Immature natural killer cell (primary cell): Measurements from ENCODE around the gene LEAP2. TPM values are rescaled to one million over a fixed set of nuclear protein-coding genes. Genes with fewer than 3 reads are reported as not detected.

Experiments used
- DNase-seq, 3 donors: peaks; one replicate each; pipeline ENCODE4 v3.0.0; 2022; ENCODE audit warnings: mixed read lengths in 1 of 3
- H3K27ac Mint-ChIP-seq, 6 donors: one replicate each; pipeline ENCODE4 v1.8.0; 2020; ENCODE audit warnings: mixed read lengths in 6 of 6, mild to moderate bottlenecking in 5 of 6, inconsistent platforms in 4 of 6, moderate library complexity in 3 of 6
- H3K27me3 Mint-ChIP-seq, 3 donors: one replicate each; pipeline ENCODE4 v1.8.0; 2020 to 2021; ENCODE audit warnings: low read depth in 3 of 3, mild to moderate bottlenecking in 3 of 3, mixed read lengths in 3 of 3, moderate library complexity in 3 of 3, inconsistent platforms in 1 of 3
- H3K36me3 Mint-ChIP-seq, 3 donors: one replicate each; pipeline ENCODE4 v1.8.0; 2020; ENCODE audit warnings: mixed read lengths in 3 of 3, inconsistent platforms in 2 of 3, mild to moderate bottlenecking in 2 of 3
- H3K4me1 Mint-ChIP-seq, 2 donors: one replicate each; pipeline ENCODE4 v1.8.0; 2020; ENCODE audit warnings: inconsistent platforms in 2 of 2, mild to moderate bottlenecking in 2 of 2, mixed read lengths in 2 of 2, moderate library complexity in 1 of 2
- H3K4me3 Mint-ChIP-seq, 5 donors: one replicate each; pipeline ENCODE4 v1.8.0; 2020; ENCODE audit warnings: mild to moderate bottlenecking in 5 of 5, mixed read lengths in 5 of 5, inconsistent platforms in 3 of 5, moderate library complexity in 3 of 5
- H3K9me3 Mint-ChIP-seq, 6 donors: one replicate each; pipeline ENCODE4 v1.8.0; 2020; ENCODE audit warnings: mild to moderate bottlenecking in 6 of 6, mixed read lengths in 6 of 6, inconsistent platforms in 4 of 6, moderate library complexity in 3 of 6
- polyA plus RNA-seq, 3 donors: library from polyadenylated mRNA; unstranded; fragments of 300-500 nt; fragmentation: Illumina TruSeq; gene quantifications; one replicate each; pipeline ENCODE4 v1.2.3, GENCODE V29; 2021

LEAP2 gene
- polyA plus RNA-seq, 3 donors from 2014 or later = 0.50 to 2.0 (median 0.54) TPM

DNA sequence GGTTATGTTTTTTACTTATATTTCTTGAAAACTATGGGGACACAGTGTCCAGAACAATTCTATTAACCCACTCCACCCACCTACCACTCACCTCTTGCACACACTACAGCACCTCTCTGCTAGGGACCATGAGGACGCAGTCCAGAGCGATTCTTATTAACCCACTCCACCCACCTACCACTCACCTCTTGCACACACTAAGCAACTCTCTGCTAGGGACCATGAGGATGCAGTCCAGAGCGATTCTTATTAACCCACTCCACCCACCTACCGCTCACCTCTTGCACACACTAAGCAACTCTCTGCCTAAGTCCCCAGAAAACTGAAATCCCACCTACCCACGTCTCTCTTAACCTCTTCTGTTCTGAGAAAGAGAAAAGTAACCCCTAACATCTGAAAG, 40.9 kb upstream of the LEAP2 start:
- Mint-ChIP-seq H3K9me3 (no peaks in the 10 kb centered on the region), H3K27me3 (peaks cover 2 to 3% (median 3%) of the 10 kb centered on the region in 3 donors), H3K4me1 (peaks cover 7 to 11% of the 10 kb centered on the region in 2 donors), H3K27ac (no peak overlapping the region), H3K4me3 (peak overlapping the region in 4 of 5 donors; percentile 15 to 48 (median 24)), H3K36me3 (peaks cover 0 to 3% (median 0%) of the 10 kb centered on the region in 3 donors)
- no peak for DNase-seq

DNA sequence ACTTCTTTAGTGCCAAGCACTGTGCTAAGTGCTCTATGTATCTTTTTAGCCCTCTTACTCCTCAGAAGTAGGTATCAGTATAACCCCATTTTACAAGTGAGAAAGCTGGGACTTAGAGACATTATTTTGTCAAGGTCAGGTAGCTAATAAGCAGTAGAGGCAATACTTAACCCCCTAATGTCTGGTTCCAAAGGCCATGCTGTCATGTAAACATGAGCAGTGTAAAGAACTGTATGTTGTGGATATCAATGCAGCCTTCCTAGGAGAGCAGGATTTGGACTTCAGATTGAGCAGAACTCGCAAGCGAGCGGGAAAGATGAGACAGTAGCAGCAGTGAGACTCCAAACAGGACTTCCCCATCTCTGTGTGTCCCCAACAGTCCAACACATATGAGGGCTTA, 39.4 kb upstream of the LEAP2 start:
- peaks cover 0 to 3% (median 3%) of the 10 kb centered on the region in 3 donors for H3K27me3 Mint-ChIP-seq
- peaks cover 6 to 10% of the 10 kb centered on the region in 2 donors for H3K4me1 Mint-ChIP-seq
- H3K4me3 Mint-ChIP-seq = no peak overlapping the region
- H3K27ac Mint-ChIP-seq = no peak overlapping the region
- no peak for DNase-seq
- H3K9me3 Mint-ChIP-seq = no peaks in the 10 kb centered on the region
- H3K36me3 Mint-ChIP-seq = peaks cover 0 to 3% (median 0%) of the 10 kb centered on the region in 3 donors

DNA sequence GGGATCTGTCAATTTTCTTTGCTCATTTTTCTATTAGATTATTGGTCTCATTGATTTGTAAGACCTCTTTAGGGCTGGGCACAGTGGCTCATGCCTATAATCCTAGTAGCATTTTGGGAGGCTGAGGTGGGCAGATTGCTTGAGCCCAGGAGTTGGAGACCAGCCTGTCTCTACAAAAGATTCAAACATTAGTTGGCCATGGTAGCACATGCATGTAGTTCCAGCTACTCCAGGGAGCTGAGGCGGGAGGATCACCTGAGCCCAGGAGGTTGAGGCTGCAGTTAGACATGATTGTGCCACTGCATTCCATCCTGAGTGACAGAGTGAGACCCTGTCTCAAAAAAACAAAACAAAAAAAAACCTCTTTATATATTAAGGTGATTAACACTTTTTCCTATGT, 36.6 kb upstream of the LEAP2 start:
- Mint-ChIP-seq H3K9me3 (no peaks in the 10 kb centered on the region), H3K27ac (no peak overlapping the region), H3K36me3 (no peaks in the 10 kb centered on the region), H3K27me3 (no peaks in the 10 kb centered on the region), H3K4me1 (no peaks in the 10 kb centered on the region), H3K4me3 (no peak overlapping the region)
- DNase-seq = no peak

DNA sequence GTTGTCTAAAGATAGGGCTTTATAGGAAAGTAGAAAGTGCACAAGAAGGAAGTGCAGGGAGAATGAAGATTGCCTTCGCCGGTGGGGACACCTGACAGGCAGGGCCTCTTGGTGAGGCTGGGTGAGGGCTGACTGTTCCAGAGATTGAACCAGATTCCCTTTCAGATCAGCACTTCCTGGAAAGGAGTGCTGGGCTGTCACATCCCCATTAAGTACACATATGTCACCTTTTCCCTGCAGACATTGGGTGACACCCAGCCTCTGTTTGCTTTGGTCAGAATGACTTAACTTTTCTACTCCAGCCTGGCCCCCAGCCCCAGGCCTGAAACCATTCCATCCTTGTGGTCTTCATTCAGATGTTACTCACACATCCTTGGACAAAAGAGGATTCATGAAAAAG, 35.6 kb upstream of the LEAP2 start:
- Mint-ChIP-seq H3K4me1 (no peaks in the 10 kb centered on the region), H3K27me3 (no peaks in the 10 kb centered on the region), H3K4me3 (no peak overlapping the region), H3K27ac (no peak overlapping the region), H3K9me3 (no peaks in the 10 kb centered on the region), H3K36me3 (no peaks in the 10 kb centered on the region)
- no peak for DNase-seq

DNA sequence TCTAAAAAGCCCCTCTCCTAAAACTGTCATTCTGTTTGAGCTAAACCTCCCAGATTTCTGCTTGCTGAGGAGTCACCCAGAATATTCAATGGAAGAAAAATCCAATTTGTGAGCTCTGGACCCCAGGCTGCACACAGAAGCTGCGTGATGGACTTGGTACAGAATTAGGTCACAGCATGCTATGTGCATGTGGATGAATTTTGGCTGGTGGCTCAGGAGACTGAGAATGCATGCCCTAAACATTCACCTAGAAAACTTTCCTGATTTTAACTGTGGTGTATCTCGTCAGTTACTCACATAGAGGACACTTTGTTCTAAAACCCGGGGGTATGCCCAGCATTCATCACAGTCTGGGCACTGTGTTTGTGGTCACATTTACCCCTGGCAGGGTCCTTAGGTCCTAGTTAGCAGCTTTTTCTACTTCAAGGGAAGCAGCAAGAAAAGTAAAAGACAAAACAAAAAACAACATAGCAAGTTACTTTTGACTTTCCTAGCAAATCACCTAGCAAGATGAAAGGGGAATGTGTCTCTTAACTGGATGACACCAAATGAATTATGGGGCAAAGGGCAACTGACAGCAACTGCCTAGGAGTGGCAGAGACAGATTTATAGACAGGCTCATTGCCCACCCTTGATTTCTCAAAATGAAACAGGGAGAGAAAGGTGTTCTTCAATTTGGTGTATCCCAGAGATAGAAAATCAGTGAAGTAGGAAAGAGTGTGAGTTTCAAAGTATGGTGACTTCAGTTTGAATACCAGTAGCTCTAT, 34.8 kb upstream of the LEAP2 start:
- Mint-ChIP-seq H3K9me3 (no peaks in the 10 kb centered on the region), H3K27me3 (no peaks in the 10 kb centered on the region), H3K36me3 (no peaks in the 10 kb centered on the region), H3K27ac (no peak overlapping the region), H3K4me3 (no peak overlapping the region), H3K4me1 (no peaks in the 10 kb centered on the region)
- DNase-seq = no peak

DNA sequence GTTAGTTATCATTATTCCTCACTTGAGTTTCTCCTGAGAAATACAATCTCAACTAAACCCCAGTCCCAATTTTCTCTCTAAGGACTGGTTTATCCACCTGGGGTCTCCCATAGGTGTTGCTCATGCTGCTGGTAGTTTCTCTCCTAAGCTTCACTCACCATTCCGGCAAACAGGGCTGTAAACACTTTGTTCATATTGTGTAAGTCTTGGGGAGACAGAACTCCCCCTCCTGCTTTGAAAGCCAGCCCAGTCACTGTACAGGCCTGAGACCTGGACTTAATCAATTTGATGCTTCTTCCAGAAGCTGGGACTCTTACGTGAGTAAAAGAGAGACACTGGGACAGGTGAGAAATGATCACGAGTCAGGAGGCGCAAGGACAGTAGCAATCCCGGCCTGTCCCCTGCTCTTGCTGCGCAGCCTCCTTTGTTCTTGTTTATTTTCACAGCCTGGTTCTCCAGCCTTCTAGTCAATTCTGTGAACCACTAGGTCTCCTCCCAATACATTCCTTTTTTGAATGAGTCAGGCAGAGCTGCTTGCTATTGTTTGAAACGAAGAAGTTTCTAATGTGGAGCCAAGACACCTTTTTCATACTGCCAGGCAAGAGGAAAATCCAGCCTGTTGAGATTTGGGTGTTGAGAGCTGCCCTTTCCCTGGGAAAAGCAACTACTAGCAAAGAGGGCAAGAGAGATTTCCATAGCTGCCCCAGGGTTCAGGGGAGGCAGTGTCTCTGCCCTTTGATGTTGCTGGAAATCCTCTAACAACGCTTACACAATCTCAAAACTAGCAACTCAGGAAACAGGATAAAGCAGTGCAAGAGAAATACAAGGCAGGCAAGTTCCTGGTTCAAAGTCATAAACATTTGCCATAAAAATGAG, 33.8 kb upstream of the LEAP2 start:
- Mint-ChIP-seq H3K9me3 (no peaks in the 10 kb centered on the region), H3K27me3 (no peaks in the 10 kb centered on the region), H3K4me3 (no peak overlapping the region), H3K36me3 (no peaks in the 10 kb centered on the region), H3K27ac (no peak overlapping the region), H3K4me1 (no peaks in the 10 kb centered on the region)
- no peak for DNase-seq

DNA sequence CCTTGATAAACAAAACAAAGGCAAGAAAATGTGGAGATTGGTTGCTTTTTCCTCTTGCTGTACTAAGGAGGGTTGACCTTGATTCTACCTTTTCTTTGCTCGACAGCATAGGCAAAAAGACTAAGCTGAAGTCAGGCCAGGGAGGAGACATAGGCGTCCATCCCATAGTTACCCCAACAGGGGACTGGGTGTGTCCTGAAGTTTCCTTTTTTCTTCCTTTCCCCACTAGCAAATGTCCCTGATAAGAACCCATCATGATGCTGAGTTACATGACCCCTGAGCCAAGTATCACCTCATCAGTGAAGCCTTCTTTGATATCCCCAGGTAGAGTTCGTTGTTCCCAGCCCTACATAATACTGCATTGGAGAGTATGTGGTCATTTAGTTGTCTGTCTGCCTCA, 33.2 kb upstream of the LEAP2 start:
- Mint-ChIP-seq H3K27ac (no peak overlapping the region), H3K27me3 (no peaks in the 10 kb centered on the region), H3K4me1 (no peaks in the 10 kb centered on the region), H3K36me3 (no peaks in the 10 kb centered on the region), H3K4me3 (no peak overlapping the region), H3K9me3 (no peaks in the 10 kb centered on the region)
- no peak for DNase-seq

DNA sequence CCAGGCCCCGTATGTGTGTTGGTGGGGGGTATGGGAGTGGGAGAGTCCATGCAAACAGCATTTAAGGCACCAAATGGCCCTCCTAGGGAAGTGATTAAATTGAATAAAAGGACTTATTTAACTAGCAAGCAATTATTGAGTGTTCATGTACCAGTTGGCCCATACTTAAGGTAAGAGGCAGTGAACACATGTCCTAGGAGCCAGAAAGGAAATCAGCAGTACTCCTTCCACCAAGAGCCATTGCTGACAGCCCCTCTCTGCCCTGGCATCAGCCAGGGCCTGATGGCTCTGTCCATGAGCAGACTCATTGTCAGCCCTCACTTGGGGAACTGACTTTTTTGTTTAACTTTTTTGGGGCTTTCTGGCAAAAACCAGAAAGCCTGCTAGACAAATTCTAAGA, 32.6 kb upstream of the LEAP2 start:
- Mint-ChIP-seq H3K27me3 (no peaks in the 10 kb centered on the region), H3K9me3 (no peaks in the 10 kb centered on the region), H3K4me3 (no peak overlapping the region), H3K36me3 (no peaks in the 10 kb centered on the region), H3K27ac (no peak overlapping the region), H3K4me1 (no peaks in the 10 kb centered on the region)
- DNase-seq = no peak

DNA sequence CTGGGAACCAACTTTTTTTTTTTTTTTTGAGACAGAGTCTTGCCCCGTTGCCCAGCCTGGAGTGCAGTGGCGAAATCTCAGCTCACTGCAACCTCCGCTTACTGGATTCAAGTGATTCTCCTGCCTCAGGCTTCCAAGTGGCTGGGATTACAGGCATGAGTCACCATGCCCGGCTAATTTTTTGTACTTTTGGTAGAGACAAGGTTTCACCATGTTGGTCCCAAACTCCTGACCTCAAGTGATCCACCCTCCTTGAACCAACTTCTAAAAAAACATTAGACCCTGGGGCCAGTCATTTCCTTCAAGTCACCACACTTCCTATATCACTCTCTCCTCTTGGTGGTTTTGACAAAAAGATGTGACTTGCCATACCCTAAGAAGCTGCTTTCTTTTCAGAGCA, 32.2 kb upstream of the LEAP2 start:
- no peak for DNase-seq
- H3K4me3 Mint-ChIP-seq = no peak overlapping the region
- no peaks in the 10 kb centered on the region for H3K36me3 Mint-ChIP-seq
- no peaks in the 10 kb centered on the region for H3K27me3 Mint-ChIP-seq
- no peak overlapping the region for H3K27ac Mint-ChIP-seq
- no peaks in the 10 kb centered on the region for H3K4me1 Mint-ChIP-seq
- H3K9me3 Mint-ChIP-seq = no peaks in the 10 kb centered on the region

DNA sequence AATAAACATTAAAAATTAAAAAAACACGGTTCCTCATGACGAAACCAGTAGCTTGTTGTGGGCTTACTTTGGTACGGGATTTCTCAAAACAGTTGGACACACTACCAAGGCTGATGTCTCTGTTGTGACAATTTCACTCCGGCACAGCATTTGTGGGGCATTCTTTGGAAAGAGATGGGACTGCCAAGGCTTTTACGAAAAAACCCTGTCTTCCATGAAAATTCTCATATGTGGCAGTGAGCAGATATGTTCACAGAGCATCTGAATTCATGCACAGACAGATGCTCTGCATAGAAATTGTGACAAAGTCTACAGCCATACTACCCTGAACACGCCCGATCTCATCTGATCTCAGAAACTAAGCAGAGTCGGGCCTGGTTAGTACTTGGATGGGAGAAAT, 25.2 kb upstream of the LEAP2 start:
- Mint-ChIP-seq H3K27me3 (no peaks in the 10 kb centered on the region), H3K36me3 (no peaks in the 10 kb centered on the region), H3K4me1 (no peaks in the 10 kb centered on the region), H3K9me3 (no peaks in the 10 kb centered on the region), H3K4me3 (no peak overlapping the region), H3K27ac (no peak overlapping the region)
- DNase-seq = no peak

DNA sequence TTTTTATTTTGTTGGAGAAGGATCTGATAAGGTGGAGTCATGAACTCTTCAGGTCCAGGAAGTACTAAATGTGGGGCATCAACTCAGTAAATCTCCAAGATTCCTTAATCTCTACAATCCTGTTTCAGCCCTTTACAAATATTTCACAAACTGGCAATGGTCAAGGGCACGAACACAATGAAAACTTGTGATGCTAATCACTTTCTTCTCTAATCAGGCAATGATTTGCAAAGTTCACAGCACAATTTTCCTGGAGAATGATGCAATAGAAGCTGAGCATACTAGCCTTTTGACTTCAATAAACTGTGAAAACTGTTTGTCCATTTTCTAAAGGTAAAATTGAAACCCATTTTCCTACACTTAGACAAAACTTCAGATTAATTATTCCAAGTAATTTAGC, 24.1 kb upstream of the LEAP2 start:
- Mint-ChIP-seq H3K4me1 (no peaks in the 10 kb centered on the region), H3K36me3 (no peaks in the 10 kb centered on the region), H3K4me3 (no peak overlapping the region), H3K27me3 (no peaks in the 10 kb centered on the region), H3K9me3 (no peaks in the 10 kb centered on the region), H3K27ac (no peak overlapping the region)
- no peak for DNase-seq

DNA sequence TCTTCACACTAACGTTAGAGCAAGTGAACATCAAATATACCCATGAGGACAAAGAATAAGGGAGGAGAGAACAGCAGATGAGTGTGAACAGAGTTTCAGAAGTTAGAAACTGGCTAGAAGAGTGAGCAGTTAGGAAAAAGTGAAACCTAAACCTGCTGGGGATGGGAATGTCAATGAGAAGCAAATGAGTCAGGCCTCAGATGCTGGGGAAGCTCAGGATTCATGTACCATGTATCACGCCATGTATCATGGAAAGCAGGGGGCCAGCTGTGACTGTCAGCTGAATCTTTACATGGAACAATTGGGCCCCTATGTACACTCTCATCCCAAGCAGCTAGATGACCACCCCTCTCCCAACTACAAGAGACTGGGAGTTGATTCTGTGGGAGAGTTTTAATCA, 23.4 kb upstream of the LEAP2 start:
- no peak for DNase-seq
- no peak overlapping the region for H3K4me3 Mint-ChIP-seq
- H3K9me3 Mint-ChIP-seq = no peaks in the 10 kb centered on the region
- H3K27me3 Mint-ChIP-seq = no peaks in the 10 kb centered on the region
- H3K27ac Mint-ChIP-seq = no peak overlapping the region
- H3K4me1 Mint-ChIP-seq = no peaks in the 10 kb centered on the region
- no peaks in the 10 kb centered on the region for H3K36me3 Mint-ChIP-seq

DNA sequence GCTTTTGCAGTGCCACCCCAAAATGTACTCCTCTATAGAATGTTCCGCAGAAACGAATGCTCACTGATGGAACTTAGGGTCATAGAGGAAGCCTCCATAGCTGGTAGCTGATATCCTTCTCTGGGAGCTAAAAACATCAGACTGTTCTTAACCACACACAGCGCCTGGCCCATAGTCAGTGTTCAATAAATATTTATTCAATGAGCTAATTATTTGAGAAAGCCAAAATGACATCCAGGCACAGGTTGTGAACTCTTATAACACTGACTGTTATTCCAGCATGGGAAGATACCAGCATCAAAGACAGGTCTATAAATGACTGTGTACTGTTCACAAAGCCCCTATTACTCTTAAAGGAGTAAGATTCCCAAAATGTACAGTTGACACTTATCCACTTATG, 20.1 kb upstream of the LEAP2 start:
- H3K36me3 Mint-ChIP-seq = no peaks in the 10 kb centered on the region
- H3K27ac Mint-ChIP-seq = no peak overlapping the region
- H3K4me3 Mint-ChIP-seq = no peak overlapping the region
- no peaks in the 10 kb centered on the region for H3K4me1 Mint-ChIP-seq
- H3K27me3 Mint-ChIP-seq = peaks cover 3 to 7% (median 5%) of the 10 kb centered on the region in 3 donors
- DNase-seq = no peak
- H3K9me3 Mint-ChIP-seq = no peaks in the 10 kb centered on the region

DNA sequence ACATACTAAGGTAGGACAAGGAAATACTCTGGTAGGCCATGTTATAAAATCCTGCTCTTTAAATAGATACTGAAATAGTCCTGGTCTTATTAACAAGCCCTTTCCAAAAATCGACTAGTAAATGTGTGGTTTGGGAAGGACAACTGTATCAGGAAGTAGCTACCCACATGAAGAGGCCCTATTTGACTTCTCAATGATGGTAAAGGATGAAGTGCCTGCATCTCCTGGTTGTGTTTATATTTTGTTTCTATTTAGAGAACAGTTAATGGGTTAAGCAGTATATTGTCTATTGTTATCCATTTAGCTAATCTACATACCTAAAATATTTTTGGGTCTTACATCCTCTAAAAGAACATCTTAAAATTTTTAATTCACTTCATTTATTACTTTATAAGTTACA, 19.7 kb upstream of the LEAP2 start:
- H3K4me3 Mint-ChIP-seq = no peak overlapping the region
- no peak overlapping the region for H3K27ac Mint-ChIP-seq
- H3K27me3 Mint-ChIP-seq = peaks cover 3 to 7% (median 5%) of the 10 kb centered on the region in 3 donors
- H3K4me1 Mint-ChIP-seq = no peaks in the 10 kb centered on the region
- H3K36me3 Mint-ChIP-seq = no peaks in the 10 kb centered on the region
- H3K9me3 Mint-ChIP-seq = no peaks in the 10 kb centered on the region
- DNase-seq = no peak
